Left renal pelvis (tissue), 4 donors: Measurements from ENCODE around the gene PLEKHG2. TPM values are rescaled to one million over a fixed set of nuclear protein-coding genes. Genes with fewer than 3 reads are reported as not detected.

ENCODE experiments used
- DNase-seq, 4 donors: peaks; one replicate each; pipeline ENCODE4 v3.0.0-alpha.2; 2013; ENCODE audit warnings: low read depth in 4 of 4, low spot score in 3 of 4
- polyA plus RNA-seq, 4 donors: library from polyadenylated mRNA; unstranded; fragments of 120-200 nt; gene quantifications; one replicate each; pipeline ENCODE4 v1.2.1, GENCODE V29; 2013; ENCODE audit not compliant: insufficient read length in 4 of 4

The PLEKHG2 gene
- polyA plus RNA-seq, 4 donors = 67.3 to 130 (median 90.1) TPM

DNA sequence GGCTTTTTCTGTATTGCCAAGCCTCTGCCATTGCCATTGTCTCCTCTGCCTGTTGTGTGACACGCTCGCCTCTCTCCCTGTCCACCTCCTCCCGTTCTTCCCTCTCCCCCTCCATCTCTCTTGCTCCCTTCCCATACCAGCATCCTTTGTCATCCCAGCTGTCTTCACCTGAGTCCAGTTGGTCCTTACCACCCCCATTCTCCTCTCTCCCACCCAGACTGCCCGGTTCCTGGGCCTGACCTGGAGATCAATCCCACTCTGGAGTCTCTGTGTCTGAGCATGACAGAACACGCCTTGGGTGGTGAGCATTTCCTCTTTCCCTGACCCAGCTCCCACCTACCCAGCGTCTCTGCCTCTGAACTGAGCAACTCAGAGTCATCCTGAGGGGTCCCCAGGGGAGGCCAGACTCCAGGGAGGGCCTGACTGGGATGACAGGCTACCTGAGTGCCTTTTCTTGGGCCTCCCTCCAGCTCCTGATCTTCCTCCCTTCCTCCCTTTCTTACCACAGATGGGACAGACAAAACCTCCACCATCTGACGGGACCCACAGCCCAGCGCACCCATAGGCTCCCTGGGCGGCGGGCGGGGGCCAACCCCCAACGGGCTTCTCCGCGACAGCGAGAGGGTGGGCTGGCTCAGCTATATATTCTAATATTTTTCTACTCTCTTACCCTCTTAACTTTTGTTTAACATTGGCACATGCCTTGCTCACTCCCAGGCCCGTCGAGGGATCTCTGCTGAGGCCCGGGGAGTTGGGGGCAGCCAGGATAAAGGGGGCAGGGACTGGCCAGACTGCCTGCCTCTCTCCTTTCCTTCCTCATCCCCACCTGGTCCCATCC, 29.3 kb upstream of the PLEKHG2 start:
- no peak for DNase-seq

DNA sequence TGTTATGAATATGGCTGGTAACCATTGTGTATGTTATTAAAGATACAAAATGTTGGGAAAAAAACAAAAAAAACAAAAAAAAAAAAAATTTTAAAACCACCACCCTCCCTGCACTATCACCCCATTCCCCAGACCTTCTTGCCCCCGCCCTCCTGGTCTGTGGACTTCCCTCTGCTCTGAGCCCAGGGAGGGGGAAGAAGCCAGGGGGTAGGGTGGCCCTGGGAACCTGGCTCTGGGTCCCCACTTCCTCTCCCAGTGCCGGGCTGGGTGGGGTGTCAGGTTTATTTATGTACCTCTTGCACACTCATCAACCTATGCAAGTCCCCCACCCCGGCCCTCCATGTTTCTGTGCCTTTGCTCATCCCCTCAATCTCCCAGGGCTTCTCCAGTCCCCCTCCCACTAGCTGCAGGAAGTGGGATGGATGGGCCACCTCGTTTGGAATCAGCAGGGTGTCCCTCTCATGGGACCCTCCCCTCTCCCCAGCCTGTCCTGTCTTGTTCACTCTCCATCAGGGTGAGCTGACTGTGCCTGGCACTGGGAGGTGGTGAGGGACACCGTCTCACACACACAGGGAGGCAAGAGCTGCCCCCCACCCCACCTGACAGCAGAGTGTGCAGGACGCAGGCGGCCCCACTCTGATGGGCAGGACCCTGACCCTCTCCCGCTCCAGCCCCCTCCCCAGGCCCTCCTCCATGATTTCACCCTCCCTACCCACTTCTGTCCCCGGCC, 27.5 kb upstream of the PLEKHG2 start:
- no peak for DNase-seq

DNA sequence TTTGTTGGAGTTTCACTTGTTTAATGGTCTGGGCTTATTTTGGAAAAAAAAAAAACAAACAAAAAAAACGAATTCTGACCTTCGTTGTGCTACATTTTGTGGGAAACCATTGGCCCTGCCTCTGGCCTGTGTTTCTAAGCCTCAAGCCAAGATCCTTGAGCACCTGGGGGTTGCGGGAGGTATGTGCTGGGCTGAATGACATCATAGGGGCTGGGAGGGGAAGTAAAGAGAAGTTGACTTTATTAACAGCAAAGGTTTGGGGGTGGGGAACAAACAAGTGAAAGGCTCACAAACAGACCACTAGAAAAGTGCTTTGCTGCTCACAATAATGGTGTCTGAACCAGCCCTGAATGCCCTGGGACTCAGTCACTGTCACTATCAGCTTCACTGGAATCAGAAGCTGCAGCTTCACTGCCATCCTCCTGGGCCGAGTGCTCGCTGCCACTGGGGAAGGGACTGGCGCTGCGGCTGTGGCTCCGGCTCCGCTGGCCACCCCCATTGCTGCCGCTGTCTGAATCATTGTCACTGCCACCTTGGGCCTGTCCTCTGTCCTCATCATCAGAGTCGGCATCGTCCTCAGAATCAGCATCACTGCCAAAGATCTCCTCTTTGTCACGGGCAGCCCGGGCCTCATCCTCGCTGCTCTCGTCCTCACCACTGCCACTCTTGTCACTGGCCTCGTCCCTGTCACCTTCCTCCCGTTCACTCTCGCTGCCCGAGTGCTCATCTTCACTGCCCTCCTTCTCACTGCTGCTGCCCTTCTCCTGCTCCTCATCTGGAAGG, 26.6 kb upstream of the PLEKHG2 start:
- no peak for DNase-seq

DNA sequence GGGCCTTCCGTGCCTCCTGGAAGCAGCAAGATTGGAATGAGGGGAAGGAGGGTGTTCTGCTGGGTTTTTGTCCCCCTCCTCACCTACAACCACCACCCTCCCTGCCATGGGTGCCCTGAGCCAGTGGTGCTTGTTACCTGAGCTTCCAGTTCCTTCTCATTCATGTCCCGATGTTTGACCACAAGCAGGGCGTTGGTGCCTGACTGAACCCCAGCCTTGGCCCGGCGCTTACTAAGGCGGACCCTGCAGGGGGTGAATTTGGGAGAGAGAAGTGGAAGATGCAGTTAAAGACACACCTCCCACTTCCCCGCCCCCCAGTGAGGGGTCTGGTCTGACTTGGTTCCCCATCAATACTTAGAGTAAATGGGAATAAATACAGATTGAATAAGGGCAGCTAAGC, 25.9 kb upstream of the PLEKHG2 start:
- DNase-seq = no peak

DNA sequence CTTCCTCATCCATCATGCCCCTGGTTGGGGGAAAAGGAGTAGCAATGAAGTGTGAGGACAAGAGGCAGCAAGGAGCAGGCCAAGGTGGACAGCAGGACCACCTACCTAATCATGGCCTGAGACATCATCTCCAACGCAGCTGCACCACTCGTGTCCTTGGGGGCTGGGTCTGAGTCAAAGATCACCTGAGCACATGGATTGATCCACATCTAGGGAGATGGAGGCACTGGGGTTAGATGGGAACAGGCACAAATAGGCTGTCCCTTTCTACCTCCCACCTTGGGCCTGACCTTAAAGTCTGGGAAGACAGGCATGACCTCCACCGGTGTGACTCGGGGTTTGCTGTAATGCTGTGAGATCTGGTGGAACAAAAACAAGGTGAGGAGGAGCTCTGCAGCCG, 23.8 kb upstream of the PLEKHG2 start:
- no peak for DNase-seq

DNA sequence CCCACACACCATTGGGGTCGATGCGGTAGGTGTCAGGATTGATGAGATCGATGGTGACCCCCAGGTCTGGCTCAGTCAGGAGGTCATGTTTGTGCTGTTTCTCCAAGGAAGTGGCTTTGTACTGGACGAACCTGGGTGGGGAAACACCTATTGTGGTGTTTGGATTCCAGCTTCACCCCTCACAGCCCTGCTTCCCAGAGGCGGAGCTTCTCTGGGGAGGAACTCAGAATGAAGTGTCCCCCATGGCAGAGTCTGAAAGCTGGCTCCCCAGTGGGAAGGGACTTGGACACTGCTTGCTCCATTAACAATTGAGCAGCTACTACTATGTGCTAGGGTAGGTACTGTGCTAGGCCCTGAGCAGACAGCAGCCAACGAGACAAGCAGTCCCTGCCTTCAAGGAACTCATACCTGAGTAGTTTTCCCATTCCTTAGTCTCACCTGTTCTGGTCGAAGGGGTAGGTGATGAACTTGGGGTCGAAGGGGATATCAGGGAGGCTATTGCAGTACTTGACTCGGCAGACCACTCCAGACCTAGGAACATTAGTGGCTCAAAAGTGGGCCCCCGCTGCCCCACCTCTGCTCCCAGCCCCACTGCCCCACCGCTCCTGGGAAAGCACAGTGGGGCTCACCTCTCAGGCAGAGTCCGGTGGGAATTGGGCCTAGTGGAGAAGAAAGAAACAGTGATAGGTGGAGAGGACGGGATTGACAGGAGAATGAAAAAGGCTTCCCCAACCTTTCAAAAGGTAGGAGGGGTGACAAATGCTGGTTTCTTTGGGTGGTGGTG, 22.6 kb upstream of the PLEKHG2 start:
- DNase-seq = no peak

DNA sequence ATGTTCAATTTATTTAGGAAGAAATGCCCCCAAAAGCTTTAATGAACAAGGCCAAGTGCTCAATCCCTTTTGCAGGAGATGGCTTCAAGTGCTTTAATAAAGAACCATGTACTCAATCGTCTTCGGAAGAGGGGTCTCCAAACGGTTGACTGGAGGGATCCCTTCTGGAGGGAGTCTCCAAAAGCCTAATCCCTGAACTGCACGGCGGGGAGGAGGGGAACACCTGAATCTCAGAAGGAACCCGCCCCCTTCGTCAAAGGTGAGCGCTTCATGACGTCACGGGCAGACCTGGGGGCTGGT, 22.1 kb upstream of the PLEKHG2 start:
- no peak for DNase-seq

DNA sequence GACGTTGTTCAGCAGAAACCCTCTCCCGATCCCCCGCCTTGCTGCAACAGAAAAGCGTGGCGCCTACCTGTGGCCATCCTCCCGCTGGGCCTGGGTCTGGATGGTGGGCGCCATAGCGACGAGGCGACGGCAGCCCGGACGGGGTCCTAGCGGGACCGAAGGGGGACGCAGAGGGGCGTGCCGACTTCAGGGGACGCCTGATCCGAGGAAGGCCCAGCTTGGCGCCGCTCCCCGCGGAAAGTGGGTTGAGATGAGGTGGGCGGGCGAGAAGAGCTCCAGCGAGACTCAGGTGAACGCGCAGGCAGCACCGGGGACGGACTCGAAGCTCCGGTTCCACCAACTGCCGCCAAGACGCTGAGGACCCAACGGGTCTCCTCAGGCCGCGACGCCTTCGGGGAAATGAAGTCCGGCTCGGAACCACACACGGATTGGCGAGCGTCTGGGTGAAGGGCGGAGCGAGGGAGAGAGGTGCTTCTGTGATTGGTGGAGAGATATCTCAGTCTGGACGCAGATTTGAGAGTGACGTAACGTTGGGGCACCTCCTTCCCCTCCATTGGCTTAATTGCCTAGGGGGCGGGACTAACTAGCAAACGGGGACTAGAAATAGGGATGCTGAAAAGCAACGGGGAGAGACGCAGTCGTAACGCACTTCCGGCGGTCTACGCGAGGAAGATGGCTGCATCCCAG, 21.6 kb upstream of the PLEKHG2 start, which contains the start of the genes MED29 and PAF1:
Gene MED29, plus strand, starts transcription at position 628 of the 687 bp plus-strand sequence. Its CDS starts 45 bp downstream, at position 673.
Gene PAF1, minus strand, starts transcription at position 356 of the 687 bp plus-strand sequence. Its CDS starts 242 bp downstream, at position 114.
- peak; percentile 99 for DNase-seq

DNA sequence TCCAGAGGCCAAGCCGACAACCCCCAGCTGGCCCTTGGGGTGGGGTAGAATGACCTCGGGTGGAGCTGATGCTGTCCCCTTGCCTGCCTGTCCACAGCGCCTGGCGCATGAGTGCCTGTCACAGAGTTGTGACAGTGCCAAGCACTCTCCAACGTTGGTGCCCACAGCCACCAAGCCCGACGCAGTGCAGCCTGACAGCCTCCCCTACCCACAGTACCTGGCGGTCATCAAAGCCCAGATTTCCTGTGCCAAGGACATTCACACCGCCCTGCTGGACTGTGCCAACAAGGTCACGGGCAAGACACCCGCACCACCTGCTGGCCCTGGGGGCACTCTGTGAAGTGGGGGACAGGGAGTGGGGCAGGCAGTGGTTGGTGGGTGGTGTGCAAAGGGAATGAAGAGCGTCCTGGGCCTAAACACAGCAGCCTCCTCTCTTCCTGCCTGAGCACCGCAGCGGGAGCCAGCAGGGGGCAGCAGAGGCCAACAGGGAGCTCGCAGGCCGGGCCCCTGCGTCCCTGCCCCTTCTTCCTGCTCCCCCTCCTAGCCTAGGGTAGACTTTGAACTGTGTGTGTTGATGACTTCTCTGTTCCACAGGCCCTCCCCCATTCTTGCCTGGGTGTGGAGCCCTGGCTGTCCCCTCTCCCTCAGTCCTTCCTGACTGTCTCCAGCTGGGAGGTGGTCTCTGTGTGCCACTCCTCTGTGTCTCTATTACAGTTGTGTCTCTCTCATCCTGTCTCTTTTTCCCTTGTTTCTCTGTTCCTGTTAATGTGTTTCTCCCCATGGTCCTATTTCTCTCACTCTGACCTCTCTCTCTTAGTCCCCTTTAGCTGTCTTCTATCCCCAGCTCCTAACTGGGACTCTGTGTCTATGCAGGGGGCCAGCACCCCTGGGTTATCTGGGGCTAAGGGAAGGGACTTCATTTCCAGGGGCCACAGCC, 14.8 kb upstream of the PLEKHG2 start:
- DNase-seq = no peak

DNA sequence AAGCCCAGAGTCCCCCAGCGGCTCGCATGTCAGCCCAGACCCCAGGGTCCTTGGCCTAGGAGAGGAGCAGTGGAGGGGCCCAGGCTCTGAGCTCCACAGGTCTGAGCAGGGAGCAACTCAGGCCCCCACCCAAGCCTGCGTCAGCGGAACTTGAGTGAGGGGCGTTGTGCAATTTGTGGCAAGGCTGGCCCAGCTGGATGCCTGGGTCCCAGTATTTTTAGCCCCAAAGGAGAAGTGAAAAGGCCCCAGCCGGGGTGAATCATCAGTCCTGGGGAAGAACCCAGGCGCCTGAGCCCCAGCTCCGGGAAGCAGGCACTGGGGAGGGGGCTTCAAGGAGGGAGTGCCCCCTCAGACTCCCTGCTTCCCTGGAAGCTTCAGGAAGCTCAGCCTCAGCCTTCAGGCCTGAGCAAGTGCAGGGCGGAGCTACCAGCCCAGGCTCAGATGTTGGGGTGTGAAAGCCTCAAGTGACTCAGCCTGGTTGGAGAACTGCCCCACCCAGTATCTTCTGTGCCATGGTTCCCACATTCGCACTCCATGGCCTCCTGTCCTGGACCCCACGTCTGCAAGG, 14.1 kb upstream of the PLEKHG2 start:
- DNase-seq = no peak

DNA sequence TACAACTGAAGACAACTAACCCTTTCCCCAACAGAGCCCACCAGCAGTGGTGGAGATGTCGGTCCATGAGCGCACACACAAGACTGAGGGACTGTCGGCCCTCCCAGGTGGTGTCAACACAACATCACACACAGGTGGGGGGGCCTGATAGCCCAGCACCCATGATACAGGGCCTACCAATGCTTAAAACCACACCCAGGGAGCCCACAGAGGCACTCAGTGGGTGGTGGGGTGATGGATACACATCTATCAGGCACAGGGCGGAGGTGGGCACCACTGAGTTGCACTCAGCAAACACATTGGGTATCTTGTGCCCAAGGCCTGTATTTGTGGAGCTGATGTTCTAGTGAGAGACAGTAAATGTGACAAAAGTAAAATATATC, 12.8 kb upstream of the PLEKHG2 start:
- DNase-seq = no peak

DNA sequence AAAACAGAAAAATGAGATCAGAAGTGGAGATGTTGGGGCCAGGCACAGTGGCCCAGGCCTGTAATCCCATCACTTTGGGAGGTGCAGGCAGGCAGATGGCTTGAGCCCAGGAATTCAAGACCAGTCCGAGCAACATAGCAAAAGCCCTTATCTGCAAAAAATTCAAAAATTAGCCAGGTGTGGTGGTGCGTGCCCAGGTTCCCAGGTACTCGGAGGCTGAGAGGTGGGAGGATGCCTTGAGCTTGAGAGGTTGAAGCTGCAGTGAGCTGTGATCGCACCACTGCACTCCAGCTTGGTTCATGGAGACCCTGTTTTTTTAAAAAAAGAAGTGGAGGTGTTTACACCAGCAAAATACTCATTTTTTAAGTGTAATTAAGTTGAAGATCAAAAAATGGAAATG, 12.4 kb upstream of the PLEKHG2 start:
- no peak for DNase-seq

DNA sequence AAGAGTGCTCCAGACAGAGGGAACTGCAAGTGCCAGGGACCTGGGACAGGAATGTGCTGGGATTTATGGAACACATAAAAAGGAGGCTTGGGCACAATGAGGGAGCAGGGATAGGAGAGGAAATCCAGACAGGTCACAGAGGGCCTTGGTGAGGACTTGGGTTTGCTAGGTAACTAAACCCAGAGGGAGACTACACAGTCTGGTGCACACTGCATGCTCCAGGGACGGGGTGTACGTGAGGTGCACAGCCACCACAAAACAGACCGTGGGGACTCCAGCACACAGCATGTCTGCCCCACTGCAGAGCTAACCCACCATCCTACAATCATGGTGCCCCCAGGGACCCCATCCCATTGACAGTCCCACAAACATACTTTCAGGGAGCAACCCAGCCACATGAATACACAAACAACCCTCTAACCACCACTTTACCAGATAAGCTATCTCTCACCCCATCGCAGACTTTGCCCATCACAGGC, 11.4 kb upstream of the PLEKHG2 start:
- DNase-seq = no peak

DNA sequence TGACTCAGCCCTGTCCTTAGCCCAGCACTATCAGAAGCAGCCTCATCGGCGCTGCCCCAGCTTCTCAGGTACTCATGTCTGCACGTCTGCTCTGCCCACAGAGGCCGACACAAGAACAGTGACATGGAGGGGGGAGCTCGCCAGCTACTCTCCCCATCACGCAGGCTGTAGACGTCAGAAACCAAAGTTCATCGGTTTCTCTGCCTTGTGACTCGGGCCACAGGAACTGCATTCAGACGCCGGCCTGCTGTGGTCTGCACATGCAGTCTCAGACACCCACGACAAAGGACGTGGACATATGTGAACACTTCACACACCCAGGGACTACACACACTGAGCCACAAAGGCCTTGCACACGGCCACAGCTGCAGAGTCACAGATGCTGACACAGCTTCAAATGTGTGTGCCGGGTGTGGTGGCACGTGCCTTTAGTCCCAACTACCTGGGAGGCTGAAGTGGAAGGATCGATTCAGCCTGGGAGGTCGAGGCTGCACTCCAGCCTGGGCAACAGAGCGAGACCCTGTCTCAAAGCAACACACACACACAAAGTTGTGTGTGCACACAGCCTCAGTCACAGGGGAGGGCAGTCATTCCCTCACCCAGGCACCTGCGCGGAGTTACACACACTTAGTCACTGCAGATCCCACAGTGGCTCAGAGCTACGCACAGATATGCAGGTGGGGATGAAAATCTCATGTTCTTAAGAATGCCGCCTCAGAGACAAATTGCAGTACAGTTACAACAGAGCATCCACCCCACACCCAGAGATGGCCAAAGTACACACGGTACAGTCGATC, 10.7 kb upstream of the PLEKHG2 start:
- no peak for DNase-seq

DNA sequence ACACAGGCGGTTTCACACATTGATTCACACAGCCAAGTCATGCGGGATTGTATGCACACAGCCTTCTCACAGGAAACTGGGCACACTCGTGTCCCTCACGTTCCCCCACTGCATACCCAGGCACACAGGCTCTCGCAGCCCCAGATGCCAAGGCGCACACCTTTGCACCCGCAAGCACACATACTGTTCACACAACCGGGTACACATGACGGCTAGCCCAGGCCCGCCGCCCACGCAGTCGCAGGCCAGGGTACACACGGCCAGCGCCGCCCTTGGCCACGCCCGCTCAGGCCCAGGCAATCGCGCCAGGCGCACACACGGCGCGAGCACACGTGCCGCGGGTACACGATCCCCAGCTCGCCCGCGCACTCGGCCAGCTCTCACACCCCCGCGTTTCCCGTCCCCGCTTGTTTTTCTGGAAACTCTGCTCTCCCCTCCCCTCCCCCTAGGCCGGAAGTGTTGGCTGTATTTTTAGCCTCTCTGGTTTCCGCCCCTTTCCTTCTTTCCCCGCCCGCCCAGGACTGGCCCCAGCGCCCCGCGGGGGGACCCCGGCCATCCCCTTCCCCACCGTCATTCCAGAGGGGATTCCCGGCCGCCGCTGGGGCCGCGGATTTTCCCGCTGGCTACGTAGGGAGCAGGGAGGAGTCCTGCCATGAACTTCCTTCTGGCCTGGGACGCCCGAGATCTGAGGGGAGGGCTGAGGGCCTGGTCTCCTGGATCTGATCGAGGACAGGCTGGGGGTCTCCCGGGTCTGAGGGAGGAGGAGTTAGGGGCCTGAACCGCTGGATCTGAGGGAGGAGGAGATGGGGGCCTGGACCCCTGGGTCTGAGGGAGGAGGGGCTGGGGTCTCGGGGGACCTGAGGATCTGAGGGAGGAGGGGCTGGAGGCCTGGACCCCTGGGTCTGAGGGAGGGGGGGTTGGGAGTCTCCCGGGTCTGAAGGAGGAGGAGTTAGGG, 9.8 kb upstream of the PLEKHG2 start:
- peak in 2 of 4 donors; percentile 84 for DNase-seq
